H1 (cell line): ENCODE data around the gene XRN2. TPM values are rescaled to one million over a fixed set of nuclear protein-coding genes. Genes with fewer than 3 reads are reported as not detected.

Source experiments
- CTCF ChIA-PET: fragments of 300-600 bp; sonication (Branson Sonifier 250); formaldehyde crosslinking; loops from one replicate; lab custom pipeline; 2021; ENCODE audit not compliant: partially characterized antibody; lab: Charles Lee
- POLR2A ChIA-PET: fragments of 300-600 bp; sonication (Branson Sonifier 250); formaldehyde crosslinking; loops from one replicate; lab custom pipeline; 2021; ENCODE audit warnings: inconsistent platforms; ENCODE audit not compliant: partially characterized antibody; lab: Charles Lee
- DNase-seq, 2 experiments: peaks; one replicate each; pipeline versions ENCODE4 v3.0.0 to v3.0.0-alpha.2; 2010 to 2022; ENCODE audit warnings: low spot score in 2 of 2, low read depth in 1 of 2, mixed read lengths in 1 of 2
- FAIRE-seq: peaks from 2 replicates; lab custom pipeline; 2011; peaks lifted over from hg19 to GRCh38; lab: Jason Lieb, UNC
- H2AFZ ChIP-seq: 2 replicates; pipeline ENCODE4 v1.8.1; 2012; ENCODE audit warnings: low read length, inconsistent platforms
- H2AK5ac ChIP-seq: 2 replicates; pipeline ENCODE4 v1.6.1; 2013; ENCODE audit warnings: low read depth, low read length
- H2BK120ac ChIP-seq: replicated peaks from 2 replicates; pipeline ENCODE3; 2013; ENCODE audit warnings: low read depth, low read length, inconsistent platforms
- H2BK12ac ChIP-seq: 2 replicates; pipeline ENCODE4 v1.6.1; 2013; ENCODE audit warnings: low read depth, low read length
- H2BK15ac ChIP-seq: 2 replicates; pipeline ENCODE4 v1.6.1; 2013; ENCODE audit warnings: low read length
- H2BK20ac ChIP-seq: 2 replicates; pipeline ENCODE4 v1.6.1; 2013; ENCODE audit warnings: low read length
- H2BK5ac ChIP-seq: 2 replicates; pipeline ENCODE4 v1.6.1; 2013; ENCODE audit warnings: low read depth, low read length
- H3K14ac ChIP-seq: 2 replicates; pipeline ENCODE4 v1.6.1; 2013; ENCODE audit warnings: inconsistent platforms; ENCODE audit not compliant: insufficient read length
- H3K18ac ChIP-seq: 2 replicates; pipeline ENCODE4 v1.6.1; 2013; ENCODE audit warnings: low read length; ENCODE audit errors: extremely low read depth
- H3K23ac ChIP-seq: 2 replicates; pipeline ENCODE4 v1.6.1; 2013; ENCODE audit warnings: inconsistent platforms; ENCODE audit not compliant: insufficient read length
- H3K23me2 ChIP-seq: 2 replicates; pipeline ENCODE4 v1.6.1; 2013; ENCODE audit warnings: low read depth, low read length
- H3K27ac ChIP-seq: 2 replicates; pipeline ENCODE4 v1.6.1; 2011; ENCODE audit warnings: low read depth, low read length, inconsistent platforms
- H3K27me3 ChIP-seq, 4 experiments: replicated peaks in 1 of 4; 1 replicate in 1 of 4; 2 replicates in 3 of 4; pipeline versions ENCODE4 v1.6.1 to v1.8.1; 2011 to 2013; ENCODE audit warnings: low read length in 3 of 4, mild to moderate bottlenecking in 3 of 4, inconsistent platforms in 2 of 4, mixed read lengths in 2 of 4, moderate library complexity in 1 of 4; ENCODE audit not compliant: control insufficient read depth in 3 of 4, insufficient read depth in 3 of 4; ENCODE audit errors: extremely low read depth in 1 of 4
- H3K36me3 ChIP-seq, 4 experiments: 2 replicates each; pipeline versions ENCODE4 v1.6.1 to v1.8.1; 2011 to 2013; ENCODE audit warnings: mild to moderate bottlenecking in 4 of 4, low read length in 3 of 4, moderate library complexity in 2 of 4, control low read depth in 1 of 4, inconsistent platforms in 1 of 4; ENCODE audit not compliant: insufficient read depth in 4 of 4, control insufficient read depth in 2 of 4
- H3K4ac ChIP-seq: replicated peaks from 2 replicates; pipeline ENCODE3; 2013; ENCODE audit warnings: low read length, low read depth, mixed read lengths, inconsistent platforms; ENCODE audit not compliant: insufficient read length
- H3K4me1 ChIP-seq, 4 experiments: replicated peaks in 1 of 4; 1 replicate in 1 of 4; 2 replicates in 3 of 4; pipeline versions ENCODE4 v1.6.1 to v1.8.1; 2011 to 2013; ENCODE audit warnings: low read length in 3 of 4, inconsistent platforms in 2 of 4, mixed read lengths in 1 of 4; ENCODE audit not compliant: insufficient read depth in 4 of 4, control insufficient read depth in 3 of 4
- H3K4me2 ChIP-seq, 2 experiments: 2 replicates each; pipeline versions ENCODE4 v1.6.1 to v1.8.1; 2011 to 2013; ENCODE audit warnings: low read depth in 2 of 2, low read length in 2 of 2, control low read depth in 1 of 2, inconsistent platforms in 1 of 2, mild to moderate bottlenecking in 1 of 2; ENCODE audit not compliant: insufficient read depth in 1 of 2
- H3K4me3 ChIP-seq, 4 experiments: fragments of 200-600, 300-600 bp in 1 of 4; sonication (generic), shearing (Covaris generic), sonication (Bioruptor Twin) in 1 of 4; 2 replicates each; pipeline versions ENCODE4 v1.5.1 to v1.8.1; 2011 to 2016; ENCODE audit warnings: low read length in 4 of 4, low read depth in 3 of 4, control low read depth in 2 of 4, inconsistent platforms in 2 of 4, mild to moderate bottlenecking in 2 of 4, mixed read lengths in 1 of 4, moderate library complexity in 1 of 4; ENCODE audit not compliant: insufficient read depth in 2 of 4; ENCODE audit errors: extremely low read depth in 1 of 4
- H3K56ac ChIP-seq: replicated peaks from 2 replicates; pipeline ENCODE3; 2013; ENCODE audit warnings: low read depth, mild to moderate bottlenecking, mixed read lengths, low read length, inconsistent platforms; ENCODE audit not compliant: insufficient read length
- H3K79me1 ChIP-seq: 2 replicates; pipeline ENCODE4 v1.6.1; 2013; ENCODE audit warnings: low read depth, low read length, control low read depth
- H3K79me2 ChIP-seq, 2 experiments: 2 replicates each; pipeline versions ENCODE4 v1.6.1 to v1.8.1; 2012 to 2013; ENCODE audit warnings: low read length in 2 of 2, mild to moderate bottlenecking in 2 of 2, inconsistent platforms in 1 of 2; ENCODE audit not compliant: insufficient read depth in 2 of 2, control insufficient read depth in 1 of 2
- H3K9ac ChIP-seq, 4 experiments: replicated peaks in 1 of 4; 1 replicate in 1 of 4; 2 replicates in 3 of 4; pipeline versions ENCODE4 v1.6.1 to v1.8.1; 2011 to 2013; ENCODE audit warnings: low read depth in 3 of 4, low read length in 3 of 4, control low read depth in 2 of 4, mild to moderate bottlenecking in 2 of 4, moderate library complexity in 2 of 4, inconsistent platforms in 1 of 4; ENCODE audit errors: extremely low read depth in 1 of 4
- H3K9me3 ChIP-seq, 2 experiments: 2 replicates each; pipeline versions ENCODE4 v1.6.1 to v1.8.1; 2012 to 2013; ENCODE audit warnings: mild to moderate bottlenecking in 2 of 2, moderate library complexity in 2 of 2, control low read depth in 1 of 2, inconsistent platforms in 1 of 2, low read depth in 1 of 2, low read length in 1 of 2, mixed read lengths in 1 of 2; ENCODE audit not compliant: insufficient read depth in 2 of 2
- H4K20me1 ChIP-seq, 2 experiments: replicated peaks in 1 of 2; 2 replicates each; pipeline versions ENCODE3 to v1.8.1; 2011 to 2013; ENCODE audit warnings: inconsistent platforms in 2 of 2, low read length in 2 of 2, mild to moderate bottlenecking in 1 of 2; ENCODE audit not compliant: insufficient read depth in 2 of 2, control insufficient read depth in 1 of 2
- H4K5ac ChIP-seq: 2 replicates; pipeline ENCODE4 v1.6.1; 2013; ENCODE audit warnings: low read length, low read depth, mixed read lengths, inconsistent platforms; ENCODE audit not compliant: insufficient read length
- H4K8ac ChIP-seq: 2 replicates; pipeline ENCODE4 v1.8.0; 2013; ENCODE audit warnings: mild to moderate bottlenecking, moderate library complexity, low read length, inconsistent platforms; ENCODE audit not compliant: insufficient read depth; ENCODE audit errors: extremely low read depth
- H4K91ac ChIP-seq: replicated peaks from 2 replicates; pipeline ENCODE3; 2013; ENCODE audit warnings: low read length, mixed read lengths, inconsistent platforms; ENCODE audit not compliant: insufficient read length
- HDAC6 ChIP-seq: IDR thresholded peaks from one replicate; pipeline ENCODE4 v1.7.1; 2012; ENCODE audit warnings: low read depth, mild to moderate bottlenecking, inconsistent platforms, low read length, moderate library complexity
- POLR2A ChIP-seq, 2 experiments: IDR thresholded peaks; 1 replicate in 1 of 2; 2 replicates in 1 of 2; pipeline ENCODE4 v1.6.1; 2011; ENCODE audit warnings: low read depth in 2 of 2, low read length in 2 of 2, mild to moderate bottlenecking in 2 of 2; ENCODE audit errors: control extremely low read depth in 1 of 2
- RAD21 ChIP-seq, 2 experiments: IDR thresholded peaks in 1 of 2; conservative IDR thresholded peaks in 1 of 2; 2 replicates each; pipeline ENCODE4 v1.6.1; 2011; ENCODE audit warnings: low read depth in 2 of 2, low read length in 2 of 2, improper control_type of control experiment in 1 of 2, inconsistent platforms in 1 of 2, mild to moderate bottlenecking in 1 of 2, moderate library complexity in 1 of 2
- RXRA ChIP-seq: IDR thresholded peaks from 2 replicates; pipeline ENCODE4 v1.6.1; 2011; ENCODE audit warnings: low read depth, mild to moderate bottlenecking, low read length, moderate library complexity; ENCODE audit not compliant: insufficient read depth
- SIN3A ChIP-seq, 2 experiments: IDR thresholded peaks in 1 of 2; conservative IDR thresholded peaks in 1 of 2; 2 replicates each; pipeline ENCODE4 v1.6.1; 2011 to 2012; ENCODE audit warnings: low read length in 2 of 2, improper control_type of control experiment in 1 of 2, low read depth in 1 of 2, mild to moderate bottlenecking in 1 of 2
- WGBS, 2 experiments: shearing (Covaris generic) in 1 of 2; methylation state at CpG; one replicate each; pipeline versions ENCODE4 v1.1.6 to v1.1.7; 2013 to 2015; ENCODE audit warnings: low lambda C conversion rate in 2 of 2, mixed read lengths in 2 of 2, inconsistent platforms in 1 of 2, low coverage in 1 of 2, missing lambda C conversion rate in 1 of 2; ENCODE audit not compliant: insufficient replicate concordance in 2 of 2, insufficient coverage in 1 of 2, insufficient read length in 1 of 2; ENCODE audit errors: extremely low coverage in 1 of 2, missing lambda C conversion rate in 1 of 2; 5-methylcytosine and 5-hydroxymethylcytosine counted together
- polyA plus RNA-seq, 7 experiments: library from polyadenylated mRNA; depleted of rRNA in 3 of 7; stranded (reverse) in 5 of 7; unstranded in 2 of 7; fragments of >200 nt in 5 of 7; fragments of 200-250 nt in 2 of 7; gene quantifications; 1 replicate in 5 of 7; 2 replicates in 1 of 7; 4 replicates in 1 of 7; pipeline versions ENCODE4 v1.2.1 to v1.2.3, GENCODE V29; 2011 to 2013; ENCODE audit warnings: missing spikeins in 2 of 7, mixed read lengths in 2 of 7
- total RNA-seq: library from RNA; stranded (reverse); fragmentation: NEBNext Ultra II Directional; extraction: Animal tissue kit (Norgen Biotek cat#: 25700); gene quantifications from 2 replicates; pipeline ENCODE4 v1.2.1, GENCODE V29; 2021
- TF ChIP-seq, protein P1 (sequence below): IDR thresholded peaks from 2 replicates; pipeline ENCODE4 v1.6.1; 2012; ENCODE audit warnings: inconsistent platforms

Gene XRN2
- total and polyA plus RNA-seq, 2 of the 8 experiments (the other 6 are each of a cell fraction or from before 2014, with no cell fraction given) = 60.3 to 139 TPM

DNA sequence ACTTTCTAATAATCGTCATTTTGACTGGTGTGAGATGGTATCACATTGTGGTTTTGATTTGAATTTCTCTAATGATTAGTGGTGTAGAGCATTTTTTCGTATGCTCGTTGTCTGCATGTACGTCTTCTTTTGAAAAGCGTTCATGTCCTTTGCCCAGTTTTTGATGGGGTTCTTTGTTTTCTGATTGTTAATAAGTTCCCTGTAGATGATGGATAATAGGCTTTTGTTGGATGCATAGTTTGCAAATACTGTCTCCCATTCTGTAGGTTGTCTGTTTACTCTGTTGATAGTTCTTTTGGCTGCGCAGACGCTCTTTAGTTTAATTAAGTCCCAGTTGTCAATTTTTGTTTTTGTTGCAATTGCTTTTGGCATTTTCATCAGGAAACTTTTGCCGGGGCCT is 32.3 kb upstream of the XRN2 start:
- no peak overlapping the region for H3K56ac ChIP-seq
- H3K4me2 ChIP-seq = no peak overlapping the region
- H2BK15ac ChIP-seq = no peak overlapping the region
- no peaks in the 10 kb centered on the region for H3K27me3 ChIP-seq
- no peak overlapping the region for H2BK20ac ChIP-seq
- no peak overlapping the region for H2BK12ac ChIP-seq
- no peaks in the 10 kb centered on the region for H3K36me3 ChIP-seq
- CTCF ChIA-PET = no interaction called here
- no peak overlapping the region for H3K4ac ChIP-seq
- 91% methylated on average over 8 of the region's 8 CpGs; no CpG with 5 or more reads in 1 of the 2 experiments for WGBS, 2 experiments
- TF ChIP-seq SIN3A (conservative IDR thresholded peaks at IDR 0.05 in 1 of 2, IDR thresholded peaks at IDR 0.05 in 1 of 2; ENCODE audit: low read depth in 1 of 2, low read length in 2 of 2) (no peak), HDAC6 (no peak), RXRA (no peak), RAD21 (IDR thresholded peaks at IDR 0.05 in 1 of 2, conservative IDR thresholded peaks at IDR 0.05 in 1 of 2; ENCODE audit: low read depth in 2 of 2, low read length in 2 of 2) (no peak), POLR2A (IDR thresholded peaks at IDR 0.05; ENCODE audit: control extremely low read depth in 1 of 2, low read depth in 2 of 2, low read length in 2 of 2) (no peak)
- TF ChIP-seq, protein P1, sequence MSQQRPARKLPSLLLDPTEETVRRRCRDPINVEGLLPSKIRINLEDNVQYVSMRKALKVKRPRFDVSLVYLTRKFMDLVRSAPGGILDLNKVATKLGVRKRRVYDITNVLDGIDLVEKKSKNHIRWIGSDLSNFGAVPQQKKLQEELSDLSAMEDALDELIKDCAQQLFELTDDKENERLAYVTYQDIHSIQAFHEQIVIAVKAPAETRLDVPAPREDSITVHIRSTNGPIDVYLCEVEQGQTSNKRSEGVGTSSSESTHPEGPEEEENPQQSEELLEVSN = no peak
- H3K18ac ChIP-seq = no peak overlapping the region
- no peaks in the 10 kb centered on the region; a peak in 1 of 7 replicates for H3K4me1 ChIP-seq
- H3K27ac ChIP-seq = no peak overlapping the region
- POLR2A ChIA-PET = no interaction called here
- no peak overlapping the region for H3K23ac ChIP-seq
- H4K20me1 ChIP-seq = no peaks in the 10 kb centered on the region
- FAIRE-seq (no peak), DNase-seq (no peak)
- no peak overlapping the region for H2AK5ac ChIP-seq
- H3K79me1 ChIP-seq = no peaks in the 10 kb centered on the region
- H2BK120ac ChIP-seq = no peak overlapping the region
- no peak overlapping the region for H2AFZ ChIP-seq
- H3K4me3 ChIP-seq = no peak overlapping the region
- H4K5ac ChIP-seq = no peak overlapping the region
- peaks cover 8 to 11% of the 10 kb centered on the region in 2 experiments; a peak in 2 of 4 replicates for H3K9me3 ChIP-seq
- no peak overlapping the region for H4K91ac ChIP-seq
- no peak overlapping the region for H3K9ac ChIP-seq
- H4K8ac ChIP-seq = no peak overlapping the region
- H2BK5ac ChIP-seq = no peak overlapping the region
- no peaks in the 10 kb centered on the region for H3K79me2 ChIP-seq
- H3K14ac ChIP-seq = no peak overlapping the region
- no peaks in the 10 kb centered on the region for H3K23me2 ChIP-seq
